ENCODE results near the gene TRAF3IP1. TPM values are rescaled to one million over a fixed set of nuclear protein-coding genes. Genes with fewer than 3 reads are reported as not detected.

Gene TRAF3IP1
- polyA plus RNA-seq, 1 donor from 2014 or later: 6.6 TPM

DNA sequence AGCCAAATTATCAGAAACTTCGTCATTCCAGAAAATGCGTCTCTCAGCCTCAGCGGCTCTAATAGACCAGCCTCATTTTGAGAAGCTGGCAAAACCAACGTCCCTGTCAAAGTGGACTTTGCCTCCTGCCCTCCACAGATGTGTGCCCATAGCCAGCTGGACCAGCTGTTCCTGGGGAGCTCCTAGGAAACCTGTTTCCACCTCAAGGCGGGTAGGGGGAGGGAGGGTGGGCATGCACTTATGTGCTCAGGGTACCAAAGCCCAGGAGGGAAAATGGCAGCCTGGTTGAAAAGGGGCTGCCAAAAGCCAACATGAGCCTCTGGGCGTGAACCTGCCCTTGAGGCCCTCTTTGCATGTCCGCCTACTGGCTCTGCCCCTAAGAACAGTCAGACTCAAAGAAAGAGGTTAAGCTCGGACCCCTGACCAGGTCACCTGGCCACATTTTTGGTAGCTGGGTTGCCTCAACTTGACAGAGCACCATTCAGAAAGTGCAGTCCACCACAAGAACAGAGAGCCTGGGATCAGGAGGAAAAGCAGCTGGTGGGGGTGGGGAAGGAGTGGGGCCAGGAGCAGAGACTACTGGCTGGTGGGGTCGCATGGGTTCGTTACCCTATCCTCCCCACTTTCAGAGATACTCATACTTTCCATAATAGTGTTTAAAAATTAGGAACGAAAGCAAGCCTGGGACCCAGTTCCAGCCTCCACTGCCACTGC is 35.4 kb upstream of the TRAF3IP1 start:
- Mint-ChIP-seq H3K4me1 (peaks cover 36 to 48% (median 38%) of the 10 kb centered on the region in 3 donors), H3K9me3 (no peaks in the 10 kb centered on the region), H3K27me3 (no peaks in the 10 kb centered on the region), H3K4me3 (peak overlapping the region in 2 of 4 donors; percentile 20 to 68), H3K27ac (no peak overlapping the region), H3K36me3 (peaks cover 2% of the 10 kb centered on the region)

GRCh38 chr2:238285653-238286082 is 34.6 kb upstream of the TRAF3IP1 start:
- Mint-ChIP-seq H3K4me3 (no peak overlapping the region), H3K9me3 (no peaks in the 10 kb centered on the region), H3K4me1 (peaks cover 33 to 43% (median 40%) of the 10 kb centered on the region in 3 donors), H3K36me3 (peaks cover 2% of the 10 kb centered on the region), H3K27ac (peak overlapping the region in 1 of 3 donors; percentile 1), H3K27me3 (no peaks in the 10 kb centered on the region)

GRCh38 chr2:238286095-238286494 is 34.2 kb upstream of the TRAF3IP1 start:
- Mint-ChIP-seq H3K9me3 (no peaks in the 10 kb centered on the region), H3K4me1 (peaks cover 32 to 42% (median 39%) of the 10 kb centered on the region in 3 donors), H3K27ac (peak overlapping the region in 1 of 3 donors; percentile 1), H3K36me3 (peaks cover 2% of the 10 kb centered on the region), H3K4me3 (peak overlapping the region in 1 of 4 donors; percentile 91), H3K27me3 (no peaks in the 10 kb centered on the region)

DNA sequence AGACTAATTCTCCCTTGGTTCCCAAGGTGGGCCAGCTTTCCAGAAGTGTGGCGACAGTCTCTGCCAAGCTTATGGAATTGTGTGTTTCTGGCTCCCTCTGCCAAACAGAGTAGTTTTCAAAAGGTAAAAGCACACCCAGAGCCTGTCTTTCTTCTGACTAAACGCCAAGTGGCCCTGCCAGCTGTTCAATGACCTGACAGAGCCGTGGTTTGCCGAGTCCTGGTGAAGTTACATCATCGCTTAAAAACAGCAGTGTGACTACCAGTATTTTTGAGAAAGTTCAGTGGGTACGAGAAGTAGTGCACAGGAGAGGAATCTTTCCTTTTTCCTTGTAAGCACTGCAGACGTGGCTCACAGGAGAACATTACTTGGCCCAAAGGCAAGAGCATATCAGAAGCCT is 33.8 kb upstream of the TRAF3IP1 start:
- no peaks in the 10 kb centered on the region for H3K9me3 Mint-ChIP-seq
- H3K27me3 Mint-ChIP-seq: no peaks in the 10 kb centered on the region
- H3K36me3 Mint-ChIP-seq: peaks cover 2% of the 10 kb centered on the region
- H3K27ac Mint-ChIP-seq: peak overlapping the region in 2 of 3 donors; percentile 86 to 87
- H3K4me3 Mint-ChIP-seq: peak overlapping the region in 3 of 4 donors; percentile 83 to 91 (median 85)
- H3K4me1 Mint-ChIP-seq: peaks cover 32 to 42% (median 39%) of the 10 kb centered on the region in 3 donors

GRCh38 chr2:238286987-238287736 is 33.2 kb upstream of the TRAF3IP1 start:
- peaks cover 30 to 42% (median 39%) of the 10 kb centered on the region in 3 donors for H3K4me1 Mint-ChIP-seq
- no peaks in the 10 kb centered on the region for H3K27me3 Mint-ChIP-seq
- H3K36me3 Mint-ChIP-seq: peaks cover 2% of the 10 kb centered on the region
- peak overlapping the region; percentile 83 to 92 (median 90) for H3K4me3 Mint-ChIP-seq
- H3K27ac Mint-ChIP-seq: peak overlapping the region; percentile 86 to 91 (median 87)
- H3K9me3 Mint-ChIP-seq: no peaks in the 10 kb centered on the region

GRCh38 chr2:238287737-238288649 is 32.3 kb upstream of the TRAF3IP1 start, which contains the start of gene PER2:
PER2 (minus strand) TSS chr2:238288610; CDS start chr2:238277936, 10,674 bp downstream.
- no peaks in the 10 kb centered on the region for H3K27me3 Mint-ChIP-seq
- H3K9me3 Mint-ChIP-seq: no peaks in the 10 kb centered on the region
- peak within 1 kb of the TSS; percentile 86 to 98 (median 94) for H3K27ac Mint-ChIP-seq
- H3K4me1 Mint-ChIP-seq: peaks cover 26 to 35% (median 33%) of the 10 kb centered on the region in 3 donors
- H3K4me3 Mint-ChIP-seq: peak within 1 kb of the TSS; percentile 91 to 98 (median 96)
- H3K36me3 Mint-ChIP-seq: peaks cover 2% of the 10 kb centered on the region

DNA sequence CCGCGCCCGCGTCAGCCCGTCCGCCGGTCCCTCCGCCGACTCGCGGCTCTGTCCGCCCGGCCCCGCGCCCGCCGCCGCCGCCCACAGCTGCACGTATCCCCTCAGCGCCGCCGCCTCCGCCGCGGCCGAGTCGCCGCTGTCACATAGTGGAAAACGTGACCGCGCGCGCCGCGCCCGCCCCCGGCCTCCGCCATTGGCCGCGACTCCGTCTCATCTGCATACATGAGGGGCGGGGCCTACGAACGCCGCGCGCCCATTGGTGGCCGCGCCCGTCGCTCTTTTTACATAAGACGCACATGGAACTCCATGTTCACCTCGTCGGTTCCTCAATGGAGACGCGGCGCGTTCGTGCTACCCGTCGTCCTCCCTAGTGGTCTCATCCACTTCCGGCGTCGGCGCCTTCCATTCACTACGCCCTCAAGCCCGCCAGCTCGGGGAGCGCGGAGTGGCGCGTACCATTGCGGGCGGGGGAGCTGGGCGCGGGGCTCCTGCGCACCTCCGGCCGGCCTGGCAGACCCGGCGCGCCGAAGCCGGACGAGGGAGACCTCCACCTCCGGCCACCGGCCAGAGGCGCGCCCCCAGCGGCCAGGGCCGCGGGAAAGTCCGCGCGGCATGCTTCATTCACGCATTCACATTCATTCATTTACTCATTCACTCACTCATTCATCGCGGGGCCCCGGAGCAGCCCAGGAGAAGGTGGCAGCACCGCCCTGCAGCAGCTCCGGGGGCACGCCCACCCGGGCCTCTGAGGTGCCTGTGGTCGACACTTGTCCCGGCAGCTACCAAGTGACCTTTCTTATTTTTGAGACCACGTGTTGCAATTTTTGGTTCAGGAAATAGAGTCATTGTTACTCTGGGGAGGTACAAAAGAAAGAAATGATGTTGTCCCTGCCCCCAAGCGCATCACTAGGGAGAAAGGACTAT is 31.4 kb upstream of the TRAF3IP1 start:
- H3K4me1 Mint-ChIP-seq: peaks cover 17 to 26% (median 24%) of the 10 kb centered on the region in 3 donors
- peak overlapping the region; percentile 86 to 98 (median 94) for H3K27ac Mint-ChIP-seq
- H3K27me3 Mint-ChIP-seq: no peaks in the 10 kb centered on the region

DNA sequence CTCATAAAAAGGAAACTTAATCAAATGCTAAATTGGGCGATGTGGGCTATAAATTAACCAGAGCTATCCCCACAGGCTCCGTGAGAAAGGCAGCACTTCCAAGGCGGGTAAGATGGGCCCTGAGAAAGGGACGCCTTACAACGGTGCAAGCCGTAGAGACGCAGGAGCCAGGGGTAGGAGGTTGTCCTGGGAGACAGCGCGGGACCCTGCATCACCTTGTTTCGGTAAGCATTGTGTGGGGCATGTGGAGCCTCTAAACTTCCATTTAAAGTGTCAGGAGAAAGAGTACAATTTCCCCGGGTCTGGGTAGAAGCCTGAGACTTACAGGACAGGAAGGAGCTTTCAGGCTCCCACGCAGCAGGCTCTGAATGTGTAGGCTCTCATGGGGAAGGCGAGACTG is 30.7 kb upstream of the TRAF3IP1 start:
- peak overlapping the region; percentile 86 to 98 (median 94) for H3K27ac Mint-ChIP-seq

More for the DNA sequence above, 31.4 kb upstream of the TRAF3IP1 start:
- H3K4me3 Mint-ChIP-seq: peak overlapping the region; percentile 91 to 98 (median 96)
- H3K36me3 Mint-ChIP-seq: peaks cover under 1% of the 10 kb centered on the region
- no peaks in the 10 kb centered on the region for H3K9me3 Mint-ChIP-seq

GRCh38 chr2:238290091-238290509 is 30.2 kb upstream of the TRAF3IP1 start:
- no peaks in the 10 kb centered on the region for H3K36me3 Mint-ChIP-seq
- H3K4me1 Mint-ChIP-seq: peaks cover 16 to 21% (median 20%) of the 10 kb centered on the region in 3 donors
- peak overlapping the region; percentile 91 to 98 (median 96) for H3K4me3 Mint-ChIP-seq
- H3K27me3 Mint-ChIP-seq: no peaks in the 10 kb centered on the region
- H3K9me3 Mint-ChIP-seq: no peaks in the 10 kb centered on the region
- H3K27ac Mint-ChIP-seq: peak overlapping the region; percentile 71 to 98 (median 86)

More for the DNA sequence above, 30.7 kb upstream of the TRAF3IP1 start:
- H3K9me3 Mint-ChIP-seq: no peaks in the 10 kb centered on the region
- H3K27me3 Mint-ChIP-seq: no peaks in the 10 kb centered on the region
- peak overlapping the region; percentile 91 to 98 (median 96) for H3K4me3 Mint-ChIP-seq
- H3K36me3 Mint-ChIP-seq: no peaks in the 10 kb centered on the region
- peaks cover 16 to 22% (median 22%) of the 10 kb centered on the region in 3 donors for H3K4me1 Mint-ChIP-seq

GRCh38 chr2:238290715-238291549 is 29.4 kb upstream of the TRAF3IP1 start:
- Mint-ChIP-seq H3K4me1 (peaks cover 16 to 21% (median 20%) of the 10 kb centered on the region in 3 donors), H3K36me3 (no peaks in the 10 kb centered on the region), H3K27me3 (peaks cover 3% of the 10 kb centered on the region), H3K9me3 (no peaks in the 10 kb centered on the region), H3K4me3 (peak overlapping the region in 3 of 4 donors; percentile 49 to 91 (median 70)), H3K27ac (peak overlapping the region in 1 of 3 donors; percentile 86)

- peak overlapping the region in 2 of 4 donors; percentile 55 to 70 for H3K4me3 Mint-ChIP-seq
- H3K27me3 Mint-ChIP-seq: peaks cover 3% of the 10 kb centered on the region
- no peaks in the 10 kb centered on the region for H3K36me3 Mint-ChIP-seq
- no peak overlapping the region for H3K27ac Mint-ChIP-seq
- H3K4me1 Mint-ChIP-seq: peaks cover 16 to 21% (median 20%) of the 10 kb centered on the region in 3 donors
- H3K9me3 Mint-ChIP-seq: no peaks in the 10 kb centered on the region
These were observed 28.6 kb upstream of the TRAF3IP1 start for GRCh38 chr2:238291550-238292281.

DNA sequence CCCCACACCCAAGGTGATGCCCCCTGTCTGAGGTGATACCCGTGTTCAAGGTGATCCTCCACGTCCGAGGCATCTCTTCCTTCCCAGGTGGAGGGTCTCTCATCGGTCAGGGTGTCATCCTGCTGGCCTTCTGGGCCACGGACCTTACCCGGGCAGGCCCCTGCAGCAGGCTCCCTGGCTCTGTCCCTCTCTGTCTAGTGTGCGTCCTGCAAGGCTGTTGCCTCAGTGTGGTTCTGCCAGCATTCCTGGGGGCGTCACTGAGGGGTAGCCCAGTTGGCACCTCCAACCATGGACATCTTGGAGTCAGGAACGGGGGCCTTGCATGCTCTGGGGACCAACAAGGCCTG is 26.3 kb upstream of the TRAF3IP1 start:
- Mint-ChIP-seq H3K9me3 (no peaks in the 10 kb centered on the region), H3K27ac (peak overlapping the region in 1 of 3 donors; percentile 7), H3K4me1 (peaks cover 5 to 12% (median 8%) of the 10 kb centered on the region in 3 donors), H3K36me3 (no peaks in the 10 kb centered on the region), H3K4me3 (no peak overlapping the region), H3K27me3 (peaks cover 3% of the 10 kb centered on the region)
